ENCODE results near the gene CHCHD6. TPM values are rescaled to one million over a fixed set of nuclear protein-coding genes. Genes with fewer than 3 reads are reported as not detected.

CHCHD6 gene
- polyA plus RNA-seq, 1 donor = 10.8 TPM

DNA sequence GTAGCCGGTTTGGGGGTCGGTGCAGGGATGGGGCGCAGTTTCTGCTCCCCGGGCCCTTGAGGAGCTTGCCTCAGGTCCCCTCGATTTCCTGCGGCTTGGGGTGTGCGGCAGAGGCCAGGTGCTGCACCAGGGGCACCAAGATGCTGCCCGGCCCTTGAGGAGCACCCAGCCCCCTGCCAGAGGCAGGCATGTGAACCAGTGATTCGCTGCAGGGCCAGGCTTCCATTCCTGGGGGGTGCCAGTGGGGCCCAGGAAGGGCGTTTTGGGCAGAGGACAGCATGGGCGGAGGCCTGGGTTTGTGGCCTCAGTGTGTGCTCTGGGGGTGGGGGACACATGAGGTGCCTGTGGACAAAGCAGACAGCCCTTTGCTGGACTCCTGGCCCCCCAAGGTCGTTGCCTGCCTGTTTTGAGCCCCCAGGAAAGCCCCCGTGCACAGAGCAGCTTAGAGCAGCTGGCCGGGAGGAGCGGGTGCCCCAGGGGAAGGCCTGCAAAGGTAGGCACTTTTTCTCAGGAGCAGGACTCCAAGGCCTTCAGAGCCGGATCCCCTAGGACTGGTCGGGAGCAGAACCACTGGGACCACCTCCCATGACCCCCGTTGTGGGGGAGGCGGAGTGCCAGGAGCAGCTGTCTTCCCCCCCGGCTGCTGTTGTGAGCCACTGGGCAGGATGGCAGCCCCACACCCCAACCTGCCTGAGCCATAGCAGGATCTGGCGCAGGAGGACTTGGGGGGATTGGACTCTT is 280.5 kb downstream of the CHCHD6 start:
- peak overlapping the region; percentile 66 for H3K4me3 ChIP-seq (ENCODE audit: low read length)
- no CpG with 5 or more reads among the region's 21 CpGs for WGBS (ENCODE audit: insufficient coverage, low lambda C conversion rate)

DNA sequence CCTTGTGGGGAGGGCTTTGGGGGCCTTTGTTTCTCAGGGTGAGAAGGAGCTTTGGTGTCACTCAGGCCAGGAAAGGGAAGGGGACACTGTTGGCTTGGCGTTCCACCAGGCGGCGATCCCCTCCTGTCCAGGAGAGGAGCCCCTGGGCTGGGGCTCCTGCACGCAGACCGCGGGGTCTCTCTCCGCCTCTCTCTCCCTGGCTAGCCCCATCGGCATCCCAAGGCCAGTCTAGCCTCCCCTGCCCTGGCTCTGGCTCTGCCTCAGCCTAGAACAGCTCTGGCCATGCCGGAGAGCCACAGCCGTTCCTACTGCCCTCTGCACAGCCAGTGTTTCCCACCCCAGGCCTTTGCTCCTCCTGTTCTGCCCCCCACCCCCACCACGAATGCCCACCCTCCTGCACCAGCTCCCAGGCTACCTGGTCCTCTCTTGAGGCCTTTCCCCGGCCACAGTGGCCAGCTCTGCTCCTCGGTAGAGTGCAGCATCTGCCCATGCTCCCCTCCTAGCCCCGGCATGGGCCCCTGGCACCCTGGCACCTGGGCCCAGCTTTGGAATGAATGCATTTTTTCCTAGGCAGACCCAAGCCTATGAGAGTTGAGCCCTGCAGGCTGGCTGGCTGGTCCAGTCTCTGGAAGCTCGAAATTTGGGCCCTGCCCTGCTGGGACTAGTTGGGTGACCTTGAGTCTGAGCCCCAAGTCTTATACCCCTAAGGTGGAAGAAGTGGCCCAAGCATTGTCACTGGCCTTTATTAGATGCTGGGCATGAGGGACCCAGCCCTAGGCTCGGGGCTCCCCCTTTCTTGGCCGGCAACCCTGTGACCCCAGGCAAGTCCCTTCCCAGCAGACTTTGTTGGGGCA is 281.3 kb downstream of the CHCHD6 start:
- Histone ChIP-seq H3K27ac (ENCODE audit: low read length) (no peak overlapping the region), H3K36me3 (ENCODE audit: control insufficient read depth, insufficient read depth, low read length) (peaks cover 15% of the 10 kb centered on the region), H3K4me3 (ENCODE audit: low read length) (no peak overlapping the region), H3K9me3 (ENCODE audit: control insufficient read depth, low read depth, low read length) (no peaks in the 10 kb centered on the region), H3K27me3 (ENCODE audit: control insufficient read depth, insufficient read depth, low read length) (peaks cover 14% of the 10 kb centered on the region), H3K4me1 (ENCODE audit: control insufficient read depth, insufficient read depth, low read length) (peaks cover 23% of the 10 kb centered on the region)
- DNase-seq = no peak
- WGBS (ENCODE audit: insufficient coverage, low lambda C conversion rate) = no CpG with 5 or more reads among the region's 17 CpGs

More for the DNA sequence above, 280.5 kb downstream of the CHCHD6 start:
- Histone ChIP-seq H3K36me3 (ENCODE audit: control insufficient read depth, insufficient read depth, low read length) (peaks cover 7% of the 10 kb centered on the region), H3K27me3 (ENCODE audit: control insufficient read depth, insufficient read depth, low read length) (peaks cover 14% of the 10 kb centered on the region), H3K9me3 (ENCODE audit: control insufficient read depth, low read depth, low read length) (no peaks in the 10 kb centered on the region), H3K27ac (ENCODE audit: low read length) (no peak overlapping the region), H3K4me1 (ENCODE audit: control insufficient read depth, insufficient read depth, low read length) (peaks cover 23% of the 10 kb centered on the region)
- no peak for DNase-seq

DNA sequence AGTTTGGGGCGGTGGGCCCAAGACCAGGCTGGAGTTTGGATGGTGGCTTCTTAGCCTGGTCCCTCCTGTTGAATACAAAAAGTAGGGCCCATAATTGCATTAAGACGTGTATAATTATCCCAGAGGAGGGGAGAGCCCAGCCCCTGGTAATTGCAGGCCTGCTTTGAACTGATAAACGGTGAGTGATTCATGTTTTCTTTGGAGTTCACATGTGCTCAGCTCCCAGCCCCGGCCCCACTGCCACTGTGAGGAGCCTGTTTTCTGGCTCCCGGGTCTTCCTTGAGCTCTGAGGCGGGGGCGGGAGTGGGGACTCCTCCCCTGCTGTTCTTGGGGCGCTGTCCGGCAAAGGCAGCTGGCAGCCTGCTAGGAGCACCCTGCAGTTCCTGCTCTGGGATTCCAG is 282.0 kb downstream of the CHCHD6 start:
- no CpG with 5 or more reads among the region's 9 CpGs for WGBS (ENCODE audit: insufficient coverage, low lambda C conversion rate)

DNA sequence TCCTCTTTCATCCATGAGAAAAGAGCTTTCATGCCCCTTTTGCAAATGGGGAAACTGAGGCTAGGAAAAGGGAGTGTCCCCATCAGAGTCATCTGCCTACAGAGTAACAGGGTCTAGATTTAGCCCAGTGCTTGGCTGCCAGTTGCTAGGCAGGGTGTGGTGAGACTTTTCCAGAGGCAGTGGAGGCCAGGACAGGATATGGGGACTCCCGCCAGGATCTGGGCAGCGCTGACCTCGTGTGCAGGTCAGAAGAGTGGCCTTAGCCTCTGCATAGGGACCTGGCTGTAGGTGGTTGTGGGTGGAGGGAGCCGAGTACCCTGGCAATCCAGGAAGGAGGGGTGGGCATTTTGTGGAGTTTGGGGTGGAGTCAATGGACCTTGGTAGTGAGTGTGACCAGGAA is 283.1 kb downstream of the CHCHD6 start:
- WGBS (ENCODE audit: insufficient coverage, low lambda C conversion rate) = no CpG with 5 or more reads among the region's 4 CpGs
- DNase-seq = no peak
- no peak overlapping the region for H3K4me3 ChIP-seq (ENCODE audit: low read length)
- peaks cover 4% of the 10 kb centered on the region for H3K27me3 ChIP-seq (ENCODE audit: control insufficient read depth, insufficient read depth, low read length)
- H3K4me1 ChIP-seq (ENCODE audit: control insufficient read depth, insufficient read depth, low read length) = peaks cover 22% of the 10 kb centered on the region
- H3K36me3 ChIP-seq (ENCODE audit: control insufficient read depth, insufficient read depth, low read length) = peaks cover 32% of the 10 kb centered on the region
- H3K9me3 ChIP-seq (ENCODE audit: control insufficient read depth, low read depth, low read length) = no peaks in the 10 kb centered on the region
- H3K27ac ChIP-seq (ENCODE audit: low read length) = no peak overlapping the region

More for the DNA sequence above, 282.0 kb downstream of the CHCHD6 start:
- H3K4me3 ChIP-seq (ENCODE audit: low read length) = no peak overlapping the region
- H3K36me3 ChIP-seq (ENCODE audit: control insufficient read depth, insufficient read depth, low read length) = peaks cover 21% of the 10 kb centered on the region
- peaks cover 23% of the 10 kb centered on the region for H3K4me1 ChIP-seq (ENCODE audit: control insufficient read depth, insufficient read depth, low read length)
- H3K27ac ChIP-seq (ENCODE audit: low read length) = no peak overlapping the region
- peaks cover 11% of the 10 kb centered on the region for H3K27me3 ChIP-seq (ENCODE audit: control insufficient read depth, insufficient read depth, low read length)
- DNase-seq = peak in 1 of 2 donors; percentile 48
- H3K9me3 ChIP-seq (ENCODE audit: control insufficient read depth, low read depth, low read length) = no peaks in the 10 kb centered on the region

DNA sequence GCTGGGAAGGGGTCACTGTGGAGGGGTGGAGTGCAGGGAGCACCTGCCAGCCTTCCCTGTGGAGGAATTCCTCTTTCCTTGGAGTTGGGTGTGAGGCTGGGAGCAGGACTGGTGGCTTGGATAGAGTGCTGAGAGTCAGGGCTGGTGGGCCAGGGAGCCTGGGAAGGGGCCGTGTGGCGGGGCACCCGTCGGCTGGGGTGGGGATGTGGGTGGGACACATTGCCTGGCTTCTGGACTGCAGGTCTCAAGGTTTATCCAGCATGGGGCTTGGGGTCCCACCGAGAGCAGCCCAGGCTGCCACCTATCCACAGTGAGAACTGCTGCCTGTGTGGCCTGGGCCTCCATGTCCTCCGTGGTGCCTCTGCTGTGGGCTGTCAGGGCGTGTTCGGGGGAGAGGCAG is 283.6 kb downstream of the CHCHD6 start:
- no CpG with 5 or more reads among the region's 8 CpGs for WGBS (ENCODE audit: insufficient coverage, low lambda C conversion rate)
- Histone ChIP-seq H3K4me3 (ENCODE audit: low read length) (no peak overlapping the region), H3K9me3 (ENCODE audit: control insufficient read depth, low read depth, low read length) (no peaks in the 10 kb centered on the region), H3K4me1 (ENCODE audit: control insufficient read depth, insufficient read depth, low read length) (peaks cover 18% of the 10 kb centered on the region), H3K27me3 (ENCODE audit: control insufficient read depth, insufficient read depth, low read length) (peaks cover under 1% of the 10 kb centered on the region), H3K36me3 (ENCODE audit: control insufficient read depth, insufficient read depth, low read length) (peaks cover 32% of the 10 kb centered on the region), H3K27ac (ENCODE audit: low read length) (no peak overlapping the region)
- DNase-seq = no peak

DNA sequence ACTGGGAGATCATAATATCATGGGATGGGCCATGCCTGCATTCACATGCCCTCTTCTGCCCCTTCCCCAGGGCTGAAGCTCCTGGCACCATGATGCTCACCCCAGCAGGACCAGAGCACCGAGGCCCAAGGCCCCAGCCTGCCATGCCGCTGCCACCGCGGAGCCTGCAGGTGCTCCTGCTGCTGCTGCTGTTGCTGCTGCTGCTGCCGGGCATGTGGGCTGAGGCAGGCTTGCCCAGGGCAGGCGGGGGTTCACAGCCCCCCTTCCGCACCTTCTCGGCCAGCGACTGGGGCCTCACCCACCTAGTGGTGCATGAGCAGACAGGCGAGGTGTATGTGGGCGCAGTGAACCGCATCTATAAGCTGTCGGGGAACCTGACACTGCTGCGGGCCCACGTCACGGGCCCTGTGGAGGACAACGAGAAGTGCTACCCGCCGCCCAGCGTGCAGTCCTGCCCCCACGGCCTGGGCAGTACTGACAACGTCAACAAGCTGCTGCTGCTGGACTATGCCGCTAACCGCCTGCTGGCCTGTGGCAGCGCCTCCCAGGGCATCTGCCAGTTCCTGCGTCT is 284.5 kb downstream of the CHCHD6 start:
- no peak for DNase-seq
- Histone ChIP-seq H3K9me3 (ENCODE audit: control insufficient read depth, low read depth, low read length) (no peaks in the 10 kb centered on the region), H3K27me3 (ENCODE audit: control insufficient read depth, insufficient read depth, low read length) (no peaks in the 10 kb centered on the region), H3K27ac (ENCODE audit: low read length) (no peak overlapping the region), H3K36me3 (ENCODE audit: control insufficient read depth, insufficient read depth, low read length) (peaks cover 34% of the 10 kb centered on the region), H3K4me1 (ENCODE audit: control insufficient read depth, insufficient read depth, low read length) (peaks cover 17% of the 10 kb centered on the region), H3K4me3 (ENCODE audit: low read length) (no peak overlapping the region)
- no CpG with 5 or more reads among the region's 26 CpGs for WGBS (ENCODE audit: insufficient coverage, low lambda C conversion rate)

DNA sequence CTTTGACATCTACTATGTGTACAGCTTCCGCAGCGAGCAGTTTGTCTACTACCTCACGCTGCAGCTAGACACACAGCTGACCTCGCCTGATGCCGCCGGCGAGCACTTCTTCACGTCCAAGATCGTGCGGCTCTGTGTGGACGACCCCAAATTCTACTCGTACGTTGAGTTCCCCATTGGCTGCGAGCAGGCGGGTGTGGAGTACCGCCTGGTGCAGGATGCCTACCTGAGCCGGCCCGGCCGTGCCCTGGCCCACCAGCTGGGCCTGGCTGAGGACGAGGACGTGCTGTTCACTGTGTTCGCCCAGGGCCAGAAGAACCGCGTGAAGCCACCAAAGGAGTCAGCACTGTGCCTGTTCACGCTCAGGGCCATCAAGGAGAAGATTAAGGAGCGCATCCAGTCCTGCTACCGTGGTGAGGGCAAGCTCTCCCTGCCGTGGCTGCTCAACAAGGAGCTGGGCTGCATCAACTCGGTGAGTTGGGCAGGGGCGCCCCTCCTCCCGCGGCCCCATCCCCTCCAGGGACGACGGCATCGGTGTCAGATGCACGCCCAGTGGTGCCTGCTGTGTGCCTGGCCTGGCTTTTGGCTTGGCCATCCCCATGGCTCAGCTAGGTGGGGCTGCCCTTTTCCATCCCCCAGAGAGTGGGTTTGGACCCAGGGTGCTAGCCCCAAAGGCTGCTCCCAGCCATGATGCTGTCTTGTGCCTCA is 285.4 kb downstream of the CHCHD6 start:
- Histone ChIP-seq H3K27me3 (ENCODE audit: control insufficient read depth, insufficient read depth, low read length) (no peaks in the 10 kb centered on the region), H3K27ac (ENCODE audit: low read length) (no peak overlapping the region), H3K4me1 (ENCODE audit: control insufficient read depth, insufficient read depth, low read length) (peaks cover 14% of the 10 kb centered on the region), H3K9me3 (ENCODE audit: control insufficient read depth, low read depth, low read length) (no peaks in the 10 kb centered on the region), H3K36me3 (ENCODE audit: control insufficient read depth, insufficient read depth, low read length) (peaks cover 35% of the 10 kb centered on the region), H3K4me3 (ENCODE audit: low read length) (no peak overlapping the region)
- WGBS (ENCODE audit: insufficient coverage, low lambda C conversion rate) = no CpG with 5 or more reads among the region's 36 CpGs
- DNase-seq = no peak

DNA sequence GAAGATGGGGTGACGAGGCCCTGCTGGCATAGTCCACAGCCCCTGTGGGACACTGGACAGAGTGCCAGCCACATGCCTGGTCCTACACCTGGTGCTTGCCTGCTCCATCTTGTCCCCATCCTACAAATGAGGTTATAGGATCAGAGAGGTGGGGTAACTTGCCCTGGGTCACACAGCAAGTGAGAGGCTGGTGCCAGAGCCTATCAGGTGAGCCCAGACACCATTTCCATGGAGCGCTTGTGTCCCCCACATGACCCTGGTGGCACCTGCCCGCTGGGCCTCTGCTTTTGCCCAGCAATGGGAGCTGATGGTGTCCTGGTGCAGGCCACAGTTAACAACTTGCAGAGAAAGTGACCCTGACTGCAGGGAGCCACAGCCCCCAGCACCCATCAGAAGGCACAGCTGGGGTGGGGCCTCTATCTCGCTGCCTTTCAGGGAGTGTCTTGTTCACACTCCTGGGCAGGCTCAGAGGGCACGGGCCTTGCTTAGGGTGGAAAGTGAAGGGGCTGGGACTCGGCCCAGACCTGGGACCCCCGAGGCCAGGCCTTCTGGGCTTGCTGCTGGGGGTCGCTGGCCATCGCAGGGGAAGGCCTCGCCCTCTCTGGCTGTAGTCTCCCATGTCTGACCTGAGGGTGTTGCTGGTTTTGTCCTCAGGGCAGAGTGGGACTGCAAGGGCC is 286.1 kb downstream of the CHCHD6 start:
- no peak for DNase-seq
- Histone ChIP-seq H3K4me1 (ENCODE audit: control insufficient read depth, insufficient read depth, low read length) (peaks cover 12% of the 10 kb centered on the region), H3K27ac (ENCODE audit: low read length) (no peak overlapping the region), H3K36me3 (ENCODE audit: control insufficient read depth, insufficient read depth, low read length) (peaks cover 35% of the 10 kb centered on the region), H3K27me3 (ENCODE audit: control insufficient read depth, insufficient read depth, low read length) (no peaks in the 10 kb centered on the region), H3K4me3 (ENCODE audit: low read length) (no peak overlapping the region), H3K9me3 (ENCODE audit: control insufficient read depth, low read depth, low read length) (no peaks in the 10 kb centered on the region)
- WGBS (ENCODE audit: insufficient coverage, low lambda C conversion rate) = no CpG with 5 or more reads among the region's 10 CpGs

DNA sequence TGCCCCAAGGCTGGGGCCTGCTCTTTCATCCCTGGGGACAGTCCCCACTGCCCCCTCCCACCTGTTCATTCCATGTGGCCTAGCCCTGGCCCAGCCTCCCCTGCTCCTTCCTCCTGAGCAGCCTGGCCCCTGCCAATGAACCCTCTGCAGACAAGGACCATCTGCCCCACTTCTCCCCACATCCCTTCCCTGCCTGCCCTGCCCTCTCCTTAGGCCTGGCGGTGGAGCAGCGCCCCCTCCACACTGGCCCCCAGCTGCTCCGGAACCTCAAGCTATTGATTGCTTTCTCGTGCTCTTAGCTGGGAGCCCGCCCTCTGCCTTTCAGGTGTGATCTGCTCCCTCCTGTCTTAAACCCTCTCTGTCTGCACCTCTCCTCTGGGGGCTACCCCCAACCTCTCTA is 286.9 kb downstream of the CHCHD6 start:
- Histone ChIP-seq H3K27me3 (ENCODE audit: control insufficient read depth, insufficient read depth, low read length) (no peaks in the 10 kb centered on the region), H3K4me3 (ENCODE audit: low read length) (no peak overlapping the region), H3K4me1 (ENCODE audit: control insufficient read depth, insufficient read depth, low read length) (peaks cover 7% of the 10 kb centered on the region), H3K36me3 (ENCODE audit: control insufficient read depth, insufficient read depth, low read length) (peaks cover 35% of the 10 kb centered on the region), H3K27ac (ENCODE audit: low read length) (no peak overlapping the region), H3K9me3 (ENCODE audit: control insufficient read depth, low read depth, low read length) (no peaks in the 10 kb centered on the region)
- DNase-seq = no peak
- no CpG with 5 or more reads among the region's 5 CpGs for WGBS (ENCODE audit: insufficient coverage, low lambda C conversion rate)
